SK-N-SH (cell line): ENCODE data around the gene SGCA. TPM values are rescaled to one million over a fixed set of nuclear protein-coding genes. Genes with fewer than 3 reads are reported as not detected.

Source experiments
- CTCF ChIA-PET: fragments of 300-600, 350-600 bp; formaldehyde crosslinking; extraction: SDS; loops from one replicate; lab custom pipeline; 2021; lab: Yijun Ruan, JAX
- POLR2A ChIA-PET: fragments of 350-600 bp; sonication (Branson Sonifier 250); formaldehyde crosslinking; extraction: SDS; loops from one replicate; lab custom pipeline; 2020; ENCODE audit warnings: antibody characterized with exemption, inconsistent platforms; lab: Yijun Ruan, JAX
- DNase-seq: peaks from one replicate; pipeline ENCODE4 v3.0.0; 2012
- H2AFZ ChIP-seq: fragments of 200-600 bp; sonication (generic); 2 replicates; pipeline ENCODE4 v1.8.1; 2016; ENCODE audit warnings: antibody characterized with exemption, mild to moderate bottlenecking, low read depth
- H3F3A ChIP-seq: fragments of 200-600 bp; sonication (generic); replicated peaks from 2 replicates; pipeline ENCODE3; 2016; ENCODE audit warnings: antibody characterized with exemption, mild to moderate bottlenecking; ENCODE audit not compliant: insufficient read depth
- H3K27ac ChIP-seq, 2 experiments: fragments of 200-500 bp in 1 of 2; fragments of 200-600 bp in 1 of 2; sonication (Bioruptor generic) in 1 of 2; sonication (generic), shearing (Covaris generic) in 1 of 2; 2 replicates each; pipeline versions ENCODE4 v1.5.1 to v1.6.1; 2014 to 2016; ENCODE audit warnings: low read depth in 2 of 2, inconsistent platforms in 1 of 2, low read length in 1 of 2, mild to moderate bottlenecking in 1 of 2, mixed read lengths in 1 of 2
- H3K27me3 ChIP-seq: fragments of 200-600 bp; sonication (generic), shearing (Covaris generic); 2 replicates; pipeline ENCODE4 v1.6.1; 2016; ENCODE audit warnings: mixed run types; ENCODE audit not compliant: insufficient read depth
- H3K36me3 ChIP-seq, 2 experiments: fragments of 200-500 bp in 1 of 2; fragments of 200-600 bp in 1 of 2; sonication (Bioruptor generic) in 1 of 2; sonication (generic) in 1 of 2; replicated peaks in 1 of 2; 2 replicates each; pipeline versions ENCODE3 to v1.5.1; 2014 to 2016; ENCODE audit warnings: low read length in 1 of 2, mild to moderate bottlenecking in 1 of 2; ENCODE audit not compliant: insufficient read depth in 2 of 2, control insufficient read depth in 1 of 2
- H3K4me1 ChIP-seq, 2 experiments: fragments of 200-500 bp in 1 of 2; fragments of 200-600 bp in 1 of 2; sonication (Bioruptor generic) in 1 of 2; sonication (generic), shearing (Covaris generic) in 1 of 2; 2 replicates each; pipeline versions ENCODE4 v1.5.1 to v1.6.1; 2014 to 2016; ENCODE audit warnings: low read depth in 1 of 2, low read length in 1 of 2, mixed run types in 1 of 2; ENCODE audit not compliant: insufficient read depth in 2 of 2, control insufficient read depth in 1 of 2
- H3K4me2 ChIP-seq: fragments of 200-600 bp; sonication (generic), shearing (Covaris generic); 2 replicates; pipeline ENCODE4 v1.6.1; 2017; ENCODE audit warnings: mixed run types
- H3K4me3 ChIP-seq, 2 experiments: fragments of 200-500 bp in 1 of 2; fragments of 200-600 bp in 1 of 2; sonication (Bioruptor generic) in 1 of 2; sonication (generic), shearing (Covaris generic) in 1 of 2; 2 replicates each; pipeline versions ENCODE4 v1.5.1 to v1.8.1; 2014 to 2016; ENCODE audit warnings: low read depth in 2 of 2, inconsistent platforms in 1 of 2, low read length in 1 of 2, mild to moderate bottlenecking in 1 of 2, mixed read lengths in 1 of 2, moderate library complexity in 1 of 2
- H3K79me2 ChIP-seq: fragments of 200-600 bp; sonication (generic); 2 replicates; pipeline ENCODE4 v1.8.1; 2017; ENCODE audit warnings: mild to moderate bottlenecking; ENCODE audit not compliant: insufficient read depth
- H3K9ac ChIP-seq: fragments of 200-600 bp; sonication (generic); 2 replicates; pipeline ENCODE4 v1.6.1; 2017; ENCODE audit warnings: mixed run types
- H3K9me2 ChIP-seq: fragments of 200-600 bp; sonication (generic); 2 replicates; pipeline ENCODE4 v1.6.1; 2017; ENCODE audit warnings: mixed run types
- H3K9me3 ChIP-seq: fragments of 200-600 bp; sonication (generic); 2 replicates; pipeline ENCODE4 v1.6.1; 2017; ENCODE audit warnings: mixed run types, mild to moderate bottlenecking, moderate library complexity
- H4K20me1 ChIP-seq: fragments of 200-600 bp; sonication (generic); 2 replicates; pipeline ENCODE4 v1.6.1; 2017; ENCODE audit warnings: mild to moderate bottlenecking, mixed run types; ENCODE audit not compliant: insufficient read depth
- CHD2 ChIP-seq: fragments of 150-350 bp; IDR thresholded peaks from 2 replicates; pipeline ENCODE4 v1.6.1; 2018; ENCODE audit warnings: low read length; ENCODE audit not compliant: partially characterized antibody
- JUND ChIP-seq: IDR thresholded peaks from 2 replicates; pipeline ENCODE4 v1.4.0; 2012
- MEF2A ChIP-seq: IDR thresholded peaks from 2 replicates; pipeline ENCODE4 v1.4.0; 2012; ENCODE audit warnings: low read depth, borderline replicate concordance
- NRF1 ChIP-seq: IDR thresholded peaks from 2 replicates; pipeline ENCODE4 v1.6.1; 2012; ENCODE audit warnings: low read depth, mild to moderate bottlenecking, low read length
- POLR2AphosphoS5 ChIP-seq: IDR thresholded peaks from 2 replicates; pipeline ENCODE4 v1.6.1; 2012; ENCODE audit warnings: low read depth, low read length
- RCOR1 ChIP-seq: fragments of 150-350 bp; IDR thresholded peaks from 2 replicates; pipeline ENCODE4 v1.6.1; 2017; ENCODE audit warnings: antibody characterized with exemption, low read length
- RXRA ChIP-seq: IDR thresholded peaks from 2 replicates; pipeline ENCODE4 v1.4.0; 2012; ENCODE audit warnings: low read depth, mild to moderate bottlenecking, borderline replicate concordance
- SIN3A ChIP-seq: IDR thresholded peaks from 2 replicates; pipeline ENCODE4 v1.6.1; 2012; ENCODE audit warnings: low read depth, mild to moderate bottlenecking, low read length, moderate library complexity, borderline replicate concordance
- TCF12 ChIP-seq: IDR thresholded peaks from 2 replicates; pipeline ENCODE4 v1.4.0; 2012
- ZBTB33 ChIP-seq: IDR thresholded peaks from 2 replicates; pipeline ENCODE4 v1.4.0; 2012; ENCODE audit warnings: low read depth, borderline replicate concordance
- WGBS: methylation state at CpG from one replicate; pipeline ENCODE4 v1.1.6; 2017; ENCODE audit warnings: low lambda C conversion rate; 5-methylcytosine and 5-hydroxymethylcytosine counted together
- polyA plus RNA-seq, 3 experiments: library from polyadenylated mRNA; depleted of rRNA; stranded (reverse); fragments of >200 nt; gene quantifications; 2 replicates each; pipeline ENCODE4 v1.2.3, GENCODE V29; 2012
- TF ChIP-seq, protein P1 (sequence below): fragments of 200-600 bp; sonication (generic); IDR thresholded peaks from 2 replicates; pipeline ENCODE4 v1.6.1; 2017; ENCODE audit warnings: antibody characterized with exemption, mild to moderate bottlenecking, moderate library complexity

SGCA gene
- polyA plus RNA-seq, 1 of the 3 experiments (the other 2 are of a cell fraction) = not detected

GRCh38 chr17:50190293-50190602, 24.4 kb downstream of the SGCA start:
- no peaks in the 10 kb centered on the region for H3K9me3 ChIP-seq
- TF ChIP-seq SIN3A (no peak), NRF1 (no peak), POLR2AphosphoS5 (0 out of 2 replicates have a peak, but pooled peaks have one; percentile 43), MEF2A (no peak)
- WGBS = 89% methylated on average over 8 of the region's 8 CpGs
- H3K27me3 ChIP-seq = no peaks in the 10 kb centered on the region
- no peak overlapping the region for H2AFZ ChIP-seq
- ChIA-PET POLR2A (no interaction called here), CTCF (interaction anchor here (0.6 to 13.8 kb wide), 7 partner anchors 10 to 107 kb away, joined by 3 to 463 read pairs (median 3); partner anchors contain the start of genes COL1A1 and SGCA)
- no peaks in the 10 kb centered on the region for H3K9me2 ChIP-seq
- peaks cover 56% of the 10 kb centered on the region for H3K79me2 ChIP-seq
- peaks cover 100% of the 10 kb centered on the region for H3F3A ChIP-seq
- DNase-seq = no peak
- H3K27ac ChIP-seq = peak overlapping the region in 1 of 2 experiments; percentile 100; a peak in 2 of 4 replicates
- H4K20me1 ChIP-seq = peaks cover 100% of the 10 kb centered on the region
- H3K9ac ChIP-seq = no peak overlapping the region
- H3K36me3 ChIP-seq = peaks cover 96 to 98% of the 10 kb centered on the region in 2 experiments
- H3K4me1 ChIP-seq = peaks cover 0 to 18% of the 10 kb centered on the region in 2 experiments; a peak in 2 of 4 replicates
- H3K4me2 ChIP-seq = no peak overlapping the region; the same call in 1 of the 2 replicates
- H3K4me3 ChIP-seq = no peak overlapping the region

GRCh38 chr17:50190603-50191358, 25.0 kb downstream of the SGCA start:
- Histone ChIP-seq H3K27ac (peak overlapping the region in 1 of 2 experiments; percentile 100; a peak in 2 of 4 replicates), H2AFZ (no peak overlapping the region), H3K4me2 (no peak overlapping the region; the same call in 1 of the 2 replicates), H3K9me2 (no peaks in the 10 kb centered on the region), H3K36me3 (peaks cover 96 to 98% of the 10 kb centered on the region in 2 experiments), H3F3A (peaks cover 100% of the 10 kb centered on the region), H3K4me1 (peaks cover 0 to 23% of the 10 kb centered on the region in 2 experiments; a peak in 2 of 4 replicates), H3K27me3 (no peaks in the 10 kb centered on the region), H3K79me2 (peaks cover 62% of the 10 kb centered on the region), H3K9me3 (no peaks in the 10 kb centered on the region), H3K4me3 (no peak overlapping the region), H4K20me1 (peaks cover 100% of the 10 kb centered on the region), H3K9ac (no peak overlapping the region)
- TF ChIP-seq TCF12 = no peak
- TF ChIP-seq MEF2A = no peak
- TF ChIP-seq, protein P1, sequence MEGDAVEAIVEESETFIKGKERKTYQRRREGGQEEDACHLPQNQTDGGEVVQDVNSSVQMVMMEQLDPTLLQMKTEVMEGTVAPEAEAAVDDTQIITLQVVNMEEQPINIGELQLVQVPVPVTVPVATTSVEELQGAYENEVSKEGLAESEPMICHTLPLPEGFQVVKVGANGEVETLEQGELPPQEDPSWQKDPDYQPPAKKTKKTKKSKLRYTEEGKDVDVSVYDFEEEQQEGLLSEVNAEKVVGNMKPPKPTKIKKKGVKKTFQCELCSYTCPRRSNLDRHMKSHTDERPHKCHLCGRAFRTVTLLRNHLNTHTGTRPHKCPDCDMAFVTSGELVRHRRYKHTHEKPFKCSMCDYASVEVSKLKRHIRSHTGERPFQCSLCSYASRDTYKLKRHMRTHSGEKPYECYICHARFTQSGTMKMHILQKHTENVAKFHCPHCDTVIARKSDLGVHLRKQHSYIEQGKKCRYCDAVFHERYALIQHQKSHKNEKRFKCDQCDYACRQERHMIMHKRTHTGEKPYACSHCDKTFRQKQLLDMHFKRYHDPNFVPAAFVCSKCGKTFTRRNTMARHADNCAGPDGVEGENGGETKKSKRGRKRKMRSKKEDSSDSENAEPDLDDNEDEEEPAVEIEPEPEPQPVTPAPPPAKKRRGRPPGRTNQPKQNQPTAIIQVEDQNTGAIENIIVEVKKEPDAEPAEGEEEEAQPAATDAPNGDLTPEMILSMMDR = no peak
- no peak for TF ChIP-seq RCOR1
- no peak for TF ChIP-seq ZBTB33
- TF ChIP-seq JUND = no peak
- TF ChIP-seq CHD2 = no peak
- no peak for TF ChIP-seq NRF1
- TF ChIP-seq RXRA = no peak
- 91% methylated on average over 5 of the region's 8 CpGs for WGBS
- ChIA-PET POLR2A (no interaction called here), CTCF (interaction anchor here (0.6 to 13.8 kb wide), 7 partner anchors 10 to 106 kb away, joined by 3 to 463 read pairs (median 3); partner anchors contain the start of genes COL1A1 and SGCA)
- DNase-seq = no peak
